GM18507 (cell line): Measurements from ENCODE around the gene THAP6.
"Not testable (repeated sequence)": the region's sequence is repeated elsewhere in the genome, so short reads cannot be mapped to it uniquely, and the experiment has no call there.

Experiments
- DNase-seq: peaks from one replicate; pipeline ENCODE4 v3.0.0; 2011; ENCODE audit warnings: low read depth; ENCODE audit not compliant: insufficient read length; ENCODE audit errors: extremely low spot score
- FAIRE-seq: peaks from 2 replicates; lab custom pipeline; 2011; peaks lifted over from hg19 to GRCh38; lab: Jason Lieb, UNC

Gene THAP6

GRCh38 chr4:75519452-75519851, 5.2 kb downstream of the THAP6 start:
- not testable (repeated sequence) for FAIRE-seq, DNase-seq

- no peak for FAIRE-seq
These were observed 10.8 kb downstream of the THAP6 start for GRCh38 chr4:75525086-75525485.

DNA sequence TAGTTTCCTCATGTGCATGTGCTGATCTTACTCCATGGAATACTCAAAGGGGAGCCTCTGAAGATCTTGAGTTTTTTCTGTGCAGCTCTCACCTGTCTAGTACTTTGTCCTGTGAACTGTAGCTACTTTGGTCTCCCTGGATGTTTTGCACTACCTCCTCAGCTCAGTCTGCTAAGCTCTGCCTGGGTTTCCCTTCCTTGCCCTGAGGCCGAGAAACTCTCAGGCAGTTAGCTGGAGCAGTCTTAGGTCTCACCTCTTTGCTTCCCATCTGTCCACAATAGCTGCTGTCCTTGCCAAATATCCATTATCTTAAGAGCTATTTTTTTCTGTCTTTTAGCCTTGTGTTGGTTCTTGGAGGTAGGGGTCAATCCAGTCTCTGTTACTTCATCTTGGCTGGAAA, 11.6 kb downstream of the THAP6 start:
- DNase-seq (no peak), FAIRE-seq (no peak)

More at GRCh38 chr4:75525086-75525485, 10.8 kb downstream of the THAP6 start:
- DNase-seq = no peak

- no peak for FAIRE-seq
- DNase-seq = no peak
These were observed 13.2 kb downstream of the THAP6 start for GRCh38 chr4:75527482-75527881.

GRCh38 chr4:75530556-75531322, 16.5 kb downstream of the THAP6 start:
- no peak for DNase-seq
- FAIRE-seq = no peak

DNA sequence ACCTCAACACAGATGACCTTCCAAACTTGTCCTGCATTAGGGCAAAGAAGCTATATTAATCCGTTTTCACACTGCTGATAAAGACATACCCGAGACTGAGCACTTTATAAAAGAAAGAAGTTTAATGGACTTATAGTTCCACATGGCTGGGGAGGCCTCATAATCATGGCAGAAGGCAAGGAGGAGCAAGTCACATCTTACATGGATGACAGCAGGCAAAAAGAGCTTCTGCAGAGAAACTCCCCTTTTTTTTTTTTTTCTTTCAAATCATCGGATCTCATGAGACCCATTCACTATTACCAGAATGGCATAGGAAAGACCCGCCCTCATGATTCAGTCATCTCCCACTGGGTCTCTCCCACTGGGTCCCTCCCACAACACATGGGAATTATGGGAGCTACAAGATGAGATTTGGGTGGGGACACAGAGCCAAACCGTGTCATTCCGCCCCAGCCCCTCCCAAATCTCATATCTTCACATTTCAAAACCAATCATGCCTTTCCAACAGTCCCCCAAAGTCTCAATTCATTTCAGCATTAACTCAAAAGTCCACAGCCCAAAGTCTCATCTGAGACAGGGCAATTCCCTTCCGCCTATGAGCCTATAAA, 17.4 kb downstream of the THAP6 start:
- DNase-seq, FAIRE-seq: not testable (repeated sequence)

DNA sequence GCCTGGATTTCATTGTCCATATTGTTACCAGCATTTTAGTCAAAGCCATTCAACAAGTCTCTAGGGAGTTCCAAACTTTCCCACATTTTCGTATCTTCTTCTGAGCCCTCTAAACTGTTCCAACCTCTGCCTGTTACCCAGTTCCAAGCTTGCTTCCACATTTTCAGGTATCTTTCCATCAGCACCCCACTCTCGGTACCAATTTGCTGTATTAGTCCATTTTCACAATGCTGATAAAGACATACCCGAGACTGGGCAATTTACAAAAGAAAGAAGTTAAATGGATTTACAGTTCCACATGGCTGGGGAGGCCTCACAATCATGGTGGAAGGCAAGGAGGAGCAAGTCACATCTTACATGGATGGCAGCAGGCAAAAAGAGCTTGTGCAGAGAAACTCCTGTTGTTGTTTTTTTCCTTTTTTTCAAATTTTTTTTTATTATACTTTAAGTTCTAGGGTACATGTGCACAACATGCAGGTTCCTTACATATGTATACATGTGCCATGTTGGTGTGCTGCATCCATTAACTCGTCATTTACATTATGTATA, 19.1 kb downstream of the THAP6 start:
- not testable (repeated sequence) for DNase-seq, FAIRE-seq

GRCh38 chr4:75533926-75534325, 19.7 kb downstream of the THAP6 start:
- not testable (repeated sequence) for DNase-seq, FAIRE-seq

- FAIRE-seq = not testable (repeated sequence)
These were observed 23.0 kb downstream of the THAP6 start for GRCh38 chr4:75537308-75537707.

GRCh38 chr4:75542824-75543223, 28.6 kb downstream of the THAP6 start:
- DNase-seq (no peak), FAIRE-seq (no peak)

More at GRCh38 chr4:75537308-75537707, 23.0 kb downstream of the THAP6 start:
- DNase-seq = not testable (repeated sequence)

DNA sequence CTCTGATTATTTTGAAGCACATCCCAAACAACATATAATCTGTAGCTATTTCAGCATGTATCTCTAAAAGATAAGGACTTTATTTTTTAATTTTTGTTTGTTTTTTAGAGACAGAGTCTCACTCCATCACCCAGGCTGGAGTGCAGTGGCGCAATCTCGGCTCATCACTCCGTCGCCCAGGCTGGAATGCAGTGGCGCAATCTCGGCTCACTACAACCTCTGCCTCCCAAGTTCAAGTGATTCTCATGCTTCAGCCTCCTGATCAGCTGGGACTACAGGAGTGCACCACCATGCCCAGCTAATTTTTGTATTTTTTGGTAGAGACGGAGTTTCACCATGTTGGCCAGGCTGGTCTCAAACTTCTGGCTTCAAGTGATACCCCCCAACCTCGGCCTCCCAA, 29.9 kb downstream of the THAP6 start:
- DNase-seq, FAIRE-seq: not testable (repeated sequence)

GRCh38 chr4:75544870-75545269, 30.6 kb downstream of the THAP6 start:
- DNase-seq (no peak), FAIRE-seq (no peak)

DNA sequence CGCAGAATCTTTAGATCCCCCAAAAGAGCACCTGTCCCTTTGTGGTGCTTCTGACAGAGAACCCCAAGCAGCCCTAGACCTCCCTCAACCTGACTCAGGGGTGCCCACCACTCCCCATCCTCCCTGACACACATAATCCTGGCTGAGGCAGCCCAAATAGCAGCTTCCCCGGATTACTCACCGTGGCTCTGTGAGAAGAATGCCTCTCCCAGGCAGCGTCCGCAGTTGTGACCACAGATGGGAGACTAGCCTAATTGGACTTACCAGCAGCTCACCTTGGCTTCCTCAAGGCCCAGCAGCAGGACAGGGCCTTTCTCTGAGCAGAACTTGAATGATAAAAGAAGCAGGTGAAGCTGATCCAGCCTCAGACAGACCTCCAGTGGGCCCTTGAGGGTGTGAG, 31.3 kb downstream of the THAP6 start:
- DNase-seq (no peak), FAIRE-seq (no peak)

DNA sequence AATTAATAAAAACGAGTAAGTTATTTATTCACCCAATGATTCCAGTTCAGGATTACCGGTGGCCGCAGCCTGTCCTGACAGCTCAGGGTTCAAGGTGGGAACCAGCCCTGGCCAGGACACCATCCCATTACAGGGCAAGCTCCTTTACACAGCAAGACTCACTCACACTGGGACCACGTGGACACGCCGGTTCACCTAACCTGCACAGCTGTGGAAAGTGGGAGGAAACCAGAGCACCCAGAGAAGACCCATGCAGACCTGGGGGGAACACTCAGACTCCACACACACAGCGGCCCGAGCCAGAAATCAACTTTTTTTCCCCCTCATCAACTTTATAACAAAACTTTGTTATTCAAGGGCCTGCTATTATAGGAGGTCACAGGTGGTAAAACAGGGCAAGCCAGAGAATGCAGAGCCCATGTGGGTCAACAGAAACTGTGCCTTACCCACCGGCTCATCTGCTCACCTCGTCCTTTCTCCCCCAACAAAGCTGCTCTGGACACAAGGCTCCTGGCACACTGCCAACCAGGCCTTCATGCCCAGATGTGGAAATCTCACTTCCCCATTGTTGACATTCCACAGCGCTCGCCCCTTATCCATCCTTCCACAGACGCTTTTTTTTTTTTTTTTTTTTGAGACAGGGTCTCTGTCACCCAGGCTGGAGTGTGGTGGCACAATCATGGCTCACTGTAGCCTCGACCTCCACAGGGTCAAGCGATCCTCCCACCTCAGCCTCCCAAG, 33.5 kb downstream of the THAP6 start:
- DNase-seq (no peak), FAIRE-seq (no peak)

- no peak for FAIRE-seq
These were observed 34.7 kb downstream of the THAP6 start for GRCh38 chr4:75549019-75549418.

DNA sequence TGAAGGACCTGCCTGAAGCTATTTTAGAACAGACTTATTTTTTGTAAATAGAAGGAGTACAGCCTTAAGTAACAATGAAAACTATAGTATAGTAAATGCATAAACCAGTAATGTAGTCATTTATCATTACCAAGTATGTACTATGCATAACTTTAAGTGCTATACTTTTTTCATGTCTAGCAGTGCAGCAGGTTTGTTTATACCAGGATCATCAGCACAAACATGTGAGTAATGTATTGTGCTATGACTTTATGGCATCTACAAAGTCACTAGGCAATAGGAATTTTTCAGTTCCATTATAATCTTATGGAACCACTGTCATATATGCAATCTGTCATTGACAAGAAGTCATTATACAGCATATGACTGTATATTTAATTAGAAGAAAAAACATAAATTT, 38.2 kb downstream of the THAP6 start:
- no peak for FAIRE-seq
- DNase-seq = no peak

More at GRCh38 chr4:75549019-75549418, 34.7 kb downstream of the THAP6 start:
- no peak for DNase-seq

GRCh38 chr4:75555294-75556164, 41.3 kb downstream of the THAP6 start, which contains the start of gene ODAPH:
Gene ODAPH, plus strand, starts transcription at chr4:75556066. Its CDS starts 17 bp downstream, at chr4:75556083.
- FAIRE-seq (peak; percentile 44), DNase-seq (no peak)

DNA sequence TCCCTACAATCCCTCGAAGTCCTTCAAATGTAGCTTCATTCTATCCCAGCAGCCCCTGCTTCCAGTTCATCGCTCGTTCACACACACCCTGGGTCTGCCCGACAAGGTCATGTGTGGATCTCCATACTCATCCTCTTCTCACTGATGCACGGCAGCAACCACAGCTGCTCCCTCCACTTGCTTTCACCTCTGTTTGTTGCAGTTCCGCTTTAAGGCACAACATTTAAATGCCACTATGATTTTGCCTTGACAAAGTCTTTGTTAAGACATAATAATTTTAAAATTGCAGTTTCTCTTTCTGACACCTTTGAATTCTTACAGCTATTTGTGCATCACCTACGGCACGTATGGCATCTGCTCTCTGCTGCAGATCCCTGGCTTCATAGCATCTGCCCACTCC, 43.4 kb downstream of the THAP6 start:
- no peak for DNase-seq
- no peak for FAIRE-seq

DNA sequence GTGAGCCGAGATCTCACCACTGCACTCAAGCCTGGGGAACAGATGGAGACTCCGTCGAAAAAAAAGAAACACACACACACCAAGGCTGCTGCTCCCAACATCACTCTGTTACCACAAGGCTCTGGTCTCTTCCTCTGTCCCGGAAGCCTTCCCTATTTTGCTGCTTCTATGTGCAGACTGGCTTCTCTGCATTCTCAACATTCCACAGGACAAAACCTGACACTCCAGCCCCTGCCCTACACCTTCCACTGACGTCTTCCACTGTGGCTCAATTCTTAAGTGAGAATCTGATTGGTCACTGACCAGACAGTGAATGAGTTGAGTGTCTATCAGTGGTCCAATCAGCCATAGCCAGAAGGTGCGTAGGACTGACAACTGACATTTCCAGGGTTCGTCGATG, 47.5 kb downstream of the THAP6 start:
- FAIRE-seq = no peak

More for the DNA sequence above, 47.5 kb downstream of the THAP6 start:
- no peak for DNase-seq
